ENCODE measurements around the gene SLC6A18.
"Not testable (repeated sequence)": the region's sequence is repeated elsewhere in the genome, so short reads cannot be mapped to it uniquely, and the experiment has no call there.

Gene SLC6A18

DNA sequence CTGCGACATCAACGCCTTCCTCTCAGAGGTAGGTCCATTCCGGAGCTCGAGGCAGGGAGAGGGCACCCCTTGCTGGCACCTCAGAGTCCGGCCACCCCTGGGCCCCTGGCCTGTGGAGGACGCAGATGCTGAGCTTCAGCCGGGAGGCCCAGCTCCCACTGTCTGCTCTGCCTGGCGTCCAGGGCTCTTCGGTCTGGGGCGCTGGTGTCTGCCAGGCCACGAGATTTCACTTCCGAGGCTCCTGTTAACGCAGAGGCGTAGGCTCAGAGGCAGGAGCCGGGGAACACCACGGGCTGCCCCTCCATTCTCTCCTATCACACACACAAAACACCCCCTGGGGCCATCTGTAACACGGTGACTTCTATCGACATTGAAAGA lies 8.3 kb upstream of the SLC6A18 start:
- DNase-seq: no peak

DNA sequence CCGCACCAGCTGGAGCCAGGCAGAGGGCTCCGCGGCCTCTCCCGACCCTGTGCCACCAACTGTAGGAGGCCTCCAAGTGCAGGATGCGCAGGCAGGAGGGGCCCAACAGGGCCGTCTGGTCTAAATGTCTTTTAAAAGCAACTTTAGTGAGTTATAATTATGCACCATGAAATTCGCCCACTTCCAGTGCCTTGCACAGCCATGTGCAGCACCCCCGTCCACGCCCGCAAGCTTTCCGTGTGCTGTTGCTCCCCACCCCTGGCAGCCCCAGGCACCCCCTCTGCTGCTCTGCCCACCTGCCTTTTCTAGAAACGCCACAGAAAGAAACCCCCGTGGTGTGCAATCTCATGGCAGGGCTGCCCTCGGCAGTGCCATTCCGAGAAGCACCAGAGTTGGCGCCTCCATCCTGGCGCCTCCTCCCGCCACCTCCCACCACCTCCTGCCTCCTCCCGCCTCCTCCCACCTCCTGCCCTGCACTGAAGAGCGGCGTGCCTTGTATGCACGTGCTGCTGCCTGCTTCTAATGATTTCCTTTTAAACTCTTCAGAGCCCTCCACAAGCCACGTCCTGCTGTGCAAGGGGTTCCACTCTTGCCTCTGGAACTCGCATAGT lies 7.5 kb upstream of the SLC6A18 start:
- DNase-seq: no peak

DNA sequence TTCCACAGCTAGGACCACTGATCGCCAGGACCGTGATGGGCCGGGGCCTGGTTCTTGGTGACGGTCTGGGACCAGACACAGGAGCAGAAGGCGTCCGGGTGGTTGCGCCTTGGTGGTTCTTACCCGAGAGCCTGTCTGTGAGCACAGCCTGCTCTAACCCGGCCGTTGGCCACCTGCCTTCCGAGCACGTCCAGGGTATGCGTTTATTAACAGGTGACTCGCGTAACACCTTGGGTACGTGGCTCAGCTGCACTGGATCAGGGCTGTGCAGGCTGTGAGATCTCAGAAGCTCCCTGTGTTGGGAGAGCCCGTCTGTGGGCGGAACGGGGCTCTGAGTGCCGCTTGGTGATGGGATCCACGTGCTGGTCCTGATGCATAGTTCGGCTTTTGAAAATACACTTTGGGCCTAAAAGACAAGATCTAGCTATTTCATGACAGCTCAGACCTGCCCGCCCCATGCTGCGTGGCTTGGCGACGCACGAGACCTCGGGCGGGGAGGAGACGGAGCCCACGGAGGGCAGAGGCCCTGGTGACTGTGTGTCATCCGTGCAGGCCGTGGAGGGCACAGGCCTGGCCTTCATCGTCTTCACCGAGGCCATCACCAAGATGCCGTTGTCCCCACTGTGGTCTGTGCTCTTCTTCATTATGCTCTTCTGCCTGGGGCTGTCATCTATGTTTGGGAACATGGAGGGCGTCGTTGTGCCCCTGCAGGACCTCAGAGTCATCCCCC lies 6.7 kb upstream of the SLC6A18 start:
- no peak for DNase-seq

DNA sequence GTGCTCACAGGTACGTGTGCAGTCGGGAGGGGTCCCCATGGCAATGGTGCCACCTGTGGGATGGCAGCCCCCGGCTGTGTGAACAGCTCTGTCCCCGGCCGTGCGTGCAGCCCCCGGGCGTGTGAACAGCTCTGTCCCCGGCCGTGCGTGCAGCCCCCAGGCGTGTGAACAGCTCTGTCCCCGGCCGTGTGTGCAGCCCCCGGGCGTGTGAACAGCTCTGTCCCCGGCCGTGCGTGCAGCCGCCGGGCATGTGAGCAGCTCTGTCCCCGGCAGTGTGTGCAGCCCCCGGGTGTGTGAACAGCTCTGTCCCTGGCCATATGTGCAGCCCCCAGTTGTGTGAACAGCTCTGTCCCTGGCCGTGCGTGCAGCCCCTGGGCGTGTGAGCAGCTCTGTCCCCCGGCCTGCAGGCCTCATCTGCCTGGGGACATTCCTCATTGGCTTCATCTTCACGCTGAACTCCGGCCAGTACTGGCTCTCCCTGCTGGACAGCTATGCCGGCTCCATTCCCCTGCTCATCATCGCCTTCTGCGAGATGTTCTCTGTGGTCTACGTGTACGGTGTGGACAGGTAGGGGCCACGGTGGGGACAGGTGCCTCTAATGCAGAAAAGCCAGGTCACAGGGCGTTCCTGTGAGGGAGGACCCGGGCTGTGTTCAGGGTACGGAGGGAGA lies 5.9 kb upstream of the SLC6A18 start:
- no peak for DNase-seq

DNA sequence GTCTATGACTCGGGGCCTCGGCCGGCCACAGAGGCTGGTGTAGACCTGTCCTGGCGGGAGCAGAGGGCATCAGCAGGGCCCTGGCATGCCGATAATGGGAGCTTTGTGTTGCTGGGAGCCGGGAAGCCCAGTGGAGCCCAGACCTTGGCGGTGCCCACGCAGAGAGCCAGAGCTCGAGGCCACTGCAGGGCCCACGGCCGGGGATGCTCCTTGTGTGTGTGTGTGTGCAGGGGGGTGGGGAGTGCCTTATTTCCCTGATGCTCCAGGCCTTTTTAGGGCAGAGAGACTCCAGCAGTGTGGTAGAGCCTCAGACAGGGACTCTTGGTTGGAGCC lies 5.4 kb upstream of the SLC6A18 start:
- no peak for DNase-seq

DNA sequence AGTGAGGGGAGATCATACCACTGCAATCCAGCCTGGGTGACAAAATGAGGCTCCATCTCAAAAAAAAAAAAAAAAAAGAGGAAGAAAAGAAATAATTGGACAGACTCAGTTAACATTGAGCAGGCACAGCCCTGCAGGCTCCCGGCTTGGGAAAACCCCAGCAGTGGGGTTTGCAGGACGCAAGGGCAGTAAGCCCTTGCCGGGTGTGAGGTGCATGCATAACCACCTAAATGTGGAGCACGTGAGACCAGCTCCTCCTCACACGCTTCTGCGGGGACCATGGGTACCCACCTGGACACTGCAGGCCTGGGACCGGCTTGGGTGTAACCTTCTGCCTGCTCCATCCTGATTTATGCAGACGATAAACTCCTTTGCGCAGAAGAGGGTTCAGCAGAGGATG lies 4.8 kb upstream of the SLC6A18 start:
- no peak for DNase-seq

DNA sequence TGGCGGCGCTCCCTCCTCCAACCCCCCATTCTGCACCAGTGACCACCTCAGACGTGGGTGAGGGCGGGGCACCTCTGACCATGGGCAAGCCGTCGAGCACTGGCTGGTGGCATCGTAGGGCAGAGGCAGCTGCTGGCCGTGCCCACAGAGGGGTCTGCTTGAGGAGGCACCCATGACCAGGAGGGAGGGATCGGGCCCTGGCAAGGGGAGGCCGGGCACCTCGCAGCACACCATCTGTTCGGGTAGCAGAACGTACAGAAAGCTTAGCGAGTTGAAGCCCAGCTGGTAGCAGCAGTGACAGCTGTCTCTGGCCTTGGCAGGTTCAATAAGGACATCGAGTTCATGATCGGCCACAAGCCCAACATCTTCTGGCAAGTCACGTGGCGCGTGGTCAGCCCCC lies 4.3 kb upstream of the SLC6A18 start:
- DNase-seq: no peak

DNA sequence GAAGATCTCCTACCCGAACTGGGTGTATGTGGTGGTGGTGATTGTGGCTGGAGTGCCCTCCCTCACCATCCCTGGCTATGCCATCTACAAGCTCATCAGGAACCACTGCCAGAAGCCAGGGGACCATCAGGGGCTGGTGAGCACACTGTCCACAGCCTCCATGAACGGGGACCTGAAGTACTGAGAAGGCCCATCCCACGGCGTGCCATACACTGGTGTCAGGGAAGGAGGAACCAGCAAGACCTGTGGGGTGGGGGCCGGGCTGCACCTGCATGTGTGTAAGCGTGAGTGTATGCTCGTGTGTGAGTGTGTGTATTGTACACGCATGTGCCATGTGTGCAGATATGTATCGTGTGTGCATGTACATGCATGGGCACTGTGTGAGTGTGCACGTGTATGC lies 3.5 kb upstream of the SLC6A18 start:
- no peak for DNase-seq

DNA sequence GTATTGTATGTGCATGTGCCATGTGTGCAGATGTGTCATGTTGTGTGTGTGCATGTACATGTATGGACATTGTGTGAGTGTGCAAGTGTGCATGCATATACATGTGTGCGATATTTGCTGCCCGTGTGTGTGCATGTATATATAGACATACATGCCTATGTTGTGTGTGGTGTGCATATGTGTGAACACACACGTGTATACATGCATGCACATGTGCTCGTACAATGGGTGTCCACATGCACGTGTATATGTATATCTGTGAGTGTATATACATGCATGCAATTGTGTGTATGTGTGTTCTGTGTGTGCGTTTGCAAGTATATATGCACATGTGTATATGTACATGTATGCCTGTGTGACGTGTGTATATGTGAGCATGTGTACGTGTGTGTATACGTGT lies 3.0 kb upstream of the SLC6A18 start:
- DNase-seq: no peak

DNA sequence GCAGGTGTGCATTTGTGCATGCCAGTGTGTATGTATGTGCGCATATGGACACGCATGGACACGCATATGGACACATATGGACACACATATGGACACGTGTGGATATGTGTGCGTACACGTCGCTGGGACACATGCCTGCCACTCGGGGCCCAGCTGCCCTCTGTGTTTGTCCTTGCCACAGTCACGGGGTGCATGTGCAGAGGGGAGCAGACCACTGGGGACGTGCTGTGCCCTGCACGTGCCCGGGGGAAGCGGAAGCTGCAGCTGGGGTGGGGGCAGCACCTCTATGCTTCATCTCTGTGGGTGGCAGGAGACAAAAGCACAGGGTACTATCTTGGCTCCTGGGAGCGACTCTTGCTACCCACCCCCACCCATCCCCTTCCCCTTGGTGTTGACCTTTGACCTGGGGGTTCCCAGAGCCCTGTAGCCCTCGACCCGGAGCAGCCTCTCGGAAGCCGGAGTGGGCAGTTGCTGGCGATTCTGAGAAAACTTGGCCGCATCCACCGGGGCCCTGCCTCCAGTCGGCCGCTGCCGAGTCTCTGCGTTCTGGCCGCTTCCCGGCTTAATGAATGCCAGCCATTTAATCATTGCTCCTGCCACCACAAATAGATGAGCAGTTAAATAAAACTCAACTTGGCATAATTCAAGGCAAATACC lies 2.4 kb upstream of the SLC6A18 start:
- no peak for DNase-seq

DNA sequence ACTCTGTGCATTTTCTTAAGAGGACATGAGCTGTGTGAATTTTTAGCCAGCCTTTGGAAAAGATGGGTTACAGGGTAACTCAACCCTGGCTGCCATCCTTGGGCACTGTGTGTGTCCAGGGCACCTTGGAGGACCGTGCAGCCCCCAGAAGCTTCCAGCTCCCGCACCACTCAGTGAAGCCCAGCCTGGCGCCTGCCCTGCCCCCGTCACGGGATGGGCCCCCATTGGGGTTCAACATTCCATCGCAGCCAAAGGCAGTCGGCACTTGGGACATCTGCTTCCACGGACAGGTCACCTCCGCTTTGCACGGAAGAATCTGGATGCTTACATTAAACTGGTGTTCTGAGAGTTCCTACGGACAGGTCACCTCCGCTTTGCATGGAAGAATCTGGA lies 1.9 kb upstream of the SLC6A18 start:
- DNase-seq: no peak

DNA sequence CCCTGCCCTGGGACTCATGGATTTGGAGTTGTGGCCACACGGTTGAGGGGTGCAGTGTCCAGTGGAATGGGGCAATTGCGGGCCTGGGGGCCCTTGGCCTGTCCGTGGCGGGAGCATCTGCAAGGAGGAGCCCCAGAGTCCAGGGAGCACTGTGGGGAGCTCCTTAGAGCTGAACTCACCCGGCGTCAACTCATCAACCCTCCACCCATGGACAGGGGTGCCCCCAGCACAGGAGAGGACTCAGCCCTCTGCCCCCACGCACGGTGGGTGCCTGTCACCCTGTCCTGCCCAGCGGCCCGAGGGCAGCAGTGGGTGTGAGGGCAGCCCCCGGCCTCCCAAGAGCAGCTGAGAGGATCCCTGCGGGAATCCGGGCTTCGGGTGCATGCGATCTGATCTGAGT lies 550 bp upstream of the SLC6A18 start:
- no peak for DNase-seq

DNA sequence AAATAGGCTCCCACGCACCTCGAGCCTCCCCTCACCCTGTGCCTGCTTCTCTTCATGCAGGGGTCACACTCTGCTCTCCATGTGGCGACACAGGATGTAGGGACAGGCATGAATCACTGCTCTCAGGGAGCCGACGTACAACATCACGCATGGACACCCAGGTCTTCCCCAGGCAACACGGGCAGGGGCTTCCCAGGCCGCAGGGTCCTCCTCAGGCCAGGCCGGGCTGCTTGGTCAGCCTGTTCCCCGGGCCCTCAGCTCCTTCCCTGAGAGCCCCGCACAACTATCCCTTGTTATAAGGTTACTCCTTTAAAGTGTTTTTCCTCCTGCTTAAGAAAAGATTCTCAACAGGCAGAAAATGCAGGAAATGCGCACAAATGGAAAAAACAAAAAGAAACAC lies 1.1 kb downstream of the SLC6A18 start:
- DNase-seq: no peak

DNA sequence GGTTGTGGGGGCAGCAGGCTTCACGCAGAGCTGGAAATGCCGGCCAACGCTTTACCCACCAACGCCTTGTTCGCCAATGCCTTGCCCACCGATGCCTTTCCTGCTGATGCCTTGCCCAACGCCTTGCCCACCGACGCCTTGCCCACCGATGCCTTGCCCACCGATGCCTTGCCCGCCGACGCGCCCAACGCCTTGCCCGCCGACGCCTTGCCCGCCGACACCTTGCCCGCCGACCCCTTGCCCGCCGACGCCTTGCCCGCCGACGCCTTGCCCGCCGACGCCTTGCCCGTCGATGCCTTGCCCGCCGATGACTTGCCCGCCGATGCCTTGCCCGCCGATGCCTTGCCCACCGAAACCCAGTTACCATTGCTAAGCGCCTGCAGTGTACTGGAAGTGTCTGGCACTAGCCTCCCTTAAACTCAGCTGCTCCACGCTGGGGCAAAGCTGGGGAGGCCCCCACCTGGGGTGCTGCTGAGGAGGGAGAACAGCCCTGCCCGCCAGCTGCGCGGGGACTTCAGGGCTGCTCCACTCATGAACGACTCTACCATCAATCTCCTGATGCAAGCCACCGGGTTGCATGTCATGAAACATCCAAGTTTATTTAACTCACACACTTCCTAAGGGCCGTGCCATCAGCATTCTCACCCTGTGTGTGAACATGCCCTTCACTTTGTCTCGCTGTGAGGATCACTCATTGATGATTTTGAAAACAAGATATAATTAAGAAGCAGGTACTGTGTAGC lies 1.8 kb downstream of the SLC6A18 start:
- DNase-seq: no peak

DNA sequence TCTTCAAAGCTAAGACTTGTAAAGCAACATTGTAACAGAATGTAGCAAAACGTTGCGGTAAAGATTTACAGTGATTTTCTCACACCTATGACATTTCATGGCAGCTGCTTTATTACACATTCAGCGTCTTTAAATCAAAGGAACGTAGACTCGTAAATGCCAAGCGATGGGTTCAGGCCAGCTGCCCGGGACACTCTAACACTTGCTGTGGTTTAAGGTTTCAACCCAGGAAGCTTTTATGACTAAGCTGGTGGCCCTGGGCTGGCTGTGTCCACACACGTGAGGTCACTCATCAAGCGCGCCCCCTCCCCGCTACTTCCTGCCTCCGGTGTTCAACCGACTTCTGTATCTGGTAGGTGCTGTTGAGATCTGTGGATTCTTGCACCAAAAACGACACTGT lies 2.5 kb downstream of the SLC6A18 start:
- DNase-seq: no peak

DNA sequence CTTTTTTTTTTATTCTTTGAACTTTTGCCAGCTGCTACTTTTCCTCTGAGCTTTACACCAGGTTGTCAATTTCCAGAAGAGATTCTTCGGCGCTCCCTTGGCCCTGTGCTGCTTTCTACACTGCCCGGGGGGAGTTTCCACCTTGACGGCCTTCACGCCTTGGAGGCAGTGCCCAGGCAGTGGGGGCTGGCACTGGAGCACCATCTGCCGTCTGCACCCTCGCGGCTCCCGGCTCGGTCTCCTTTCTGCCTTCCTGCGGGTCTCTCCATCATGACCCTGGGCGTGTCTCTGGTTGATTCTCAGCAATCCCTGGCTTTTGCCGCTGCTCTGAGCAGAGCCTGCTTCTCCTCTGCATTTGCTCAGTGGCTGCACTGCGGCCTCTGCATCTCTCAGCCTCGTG lies 2.9 kb downstream of the SLC6A18 start:
- DNase-seq: no peak

DNA sequence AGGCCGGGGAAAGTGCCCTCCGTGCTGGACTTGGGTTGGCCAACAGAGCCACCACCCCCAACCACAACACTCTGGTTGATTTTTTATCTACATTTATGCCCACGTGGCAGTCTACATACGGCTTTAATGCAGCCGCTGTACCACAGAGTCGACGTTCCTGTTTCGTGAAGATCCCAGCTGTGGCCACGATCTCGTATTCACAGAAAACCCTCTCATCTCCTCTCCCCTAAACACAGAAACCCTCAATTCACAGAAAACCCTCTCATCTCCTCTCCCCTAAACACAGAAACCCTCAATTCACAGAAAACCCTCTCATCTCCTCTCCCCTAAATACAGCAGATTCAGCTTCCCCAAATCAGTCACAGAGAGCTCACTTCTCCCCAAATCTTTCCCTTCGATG lies 3.8 kb downstream of the SLC6A18 start:
- DNase-seq: not testable (repeated sequence)

DNA sequence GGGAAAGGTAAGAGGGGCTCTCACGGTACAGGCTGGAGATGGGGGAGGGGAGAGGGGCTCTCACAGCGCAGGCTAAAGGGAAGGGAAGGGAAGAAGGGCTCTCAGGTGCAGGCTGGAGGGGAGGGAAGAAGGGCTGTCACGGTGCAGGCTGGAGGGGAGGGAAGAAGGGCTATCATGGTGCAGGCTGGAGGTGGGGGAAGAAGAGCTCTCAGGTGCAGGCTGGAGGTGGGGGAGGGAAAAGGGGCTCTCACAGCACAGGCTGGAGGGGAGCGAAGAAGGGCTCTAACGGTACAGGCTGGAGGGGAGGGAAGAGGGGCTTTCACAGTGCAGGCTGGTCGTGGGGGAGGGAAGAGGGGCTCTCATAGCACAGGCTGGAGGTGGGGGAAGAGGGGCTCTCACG lies 4.6 kb downstream of the SLC6A18 start:
- DNase-seq: no peak

DNA sequence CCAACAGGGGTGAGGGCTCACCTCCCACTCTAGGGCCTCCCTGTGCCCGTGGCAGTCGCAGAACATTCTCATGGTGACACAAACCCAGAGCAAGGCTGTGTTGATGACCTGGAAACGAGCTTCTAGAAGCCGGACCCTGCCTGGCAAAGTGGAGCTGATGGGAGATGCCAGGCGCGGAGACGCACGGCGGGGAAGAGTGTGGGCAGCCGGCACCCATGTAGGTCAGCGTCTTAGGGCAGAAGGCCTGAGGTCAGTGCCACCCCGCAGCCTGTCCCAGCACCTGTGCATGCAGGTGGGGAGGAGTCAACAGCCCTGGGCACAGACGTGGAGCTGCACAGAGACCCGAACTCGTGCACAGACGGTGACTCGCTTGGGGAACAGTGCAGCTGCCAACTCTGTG lies 5.4 kb downstream of the SLC6A18 start:
- no peak for DNase-seq

DNA sequence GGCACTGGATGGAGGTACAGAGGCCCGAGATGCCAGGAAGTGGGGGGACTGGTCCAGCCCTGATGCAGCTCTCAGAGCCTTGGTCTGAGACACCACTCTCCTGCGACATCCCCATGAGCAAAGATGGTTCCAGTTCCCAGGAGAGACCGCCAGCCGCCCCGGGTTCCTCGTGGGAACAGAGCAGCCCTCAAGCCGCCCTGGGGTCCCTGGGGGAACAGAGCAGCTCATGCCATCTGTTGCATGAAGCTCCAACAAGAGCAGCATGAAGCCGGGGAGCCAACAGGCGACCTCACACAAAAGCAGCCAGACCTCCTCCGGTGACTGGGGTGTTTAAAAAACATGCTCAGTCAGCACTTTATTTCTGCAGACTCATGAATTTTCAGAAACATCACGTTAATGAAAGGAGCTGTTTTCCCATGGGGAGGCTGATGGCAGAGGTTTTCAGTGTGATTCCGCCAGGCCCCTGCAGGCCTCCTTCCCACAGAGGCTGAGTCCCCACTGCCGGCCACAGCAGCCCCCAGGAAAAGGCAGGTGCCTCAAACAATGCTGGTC lies 6.2 kb downstream of the SLC6A18 start:
- no peak for DNase-seq

DNA sequence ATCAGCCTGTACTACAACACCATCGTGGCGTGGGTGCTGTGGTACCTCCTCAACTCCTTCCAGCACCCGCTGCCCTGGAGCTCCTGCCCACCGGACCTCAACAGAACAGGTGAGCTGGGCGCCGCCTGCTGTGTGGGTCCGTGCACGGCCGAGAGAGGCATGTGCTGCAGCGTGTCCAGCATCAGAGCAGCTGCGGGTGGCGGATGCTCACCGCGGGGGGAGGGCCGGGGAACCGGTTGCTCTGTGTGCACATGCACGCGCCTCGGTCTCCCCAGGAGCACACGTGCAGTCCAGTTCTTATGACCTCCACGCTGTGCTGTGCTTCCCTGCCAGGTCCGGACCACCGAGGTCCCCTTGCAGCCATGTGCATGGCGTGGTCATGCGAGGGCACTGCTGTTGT lies 7.6 kb downstream of the SLC6A18 start:
- no peak for DNase-seq

DNA sequence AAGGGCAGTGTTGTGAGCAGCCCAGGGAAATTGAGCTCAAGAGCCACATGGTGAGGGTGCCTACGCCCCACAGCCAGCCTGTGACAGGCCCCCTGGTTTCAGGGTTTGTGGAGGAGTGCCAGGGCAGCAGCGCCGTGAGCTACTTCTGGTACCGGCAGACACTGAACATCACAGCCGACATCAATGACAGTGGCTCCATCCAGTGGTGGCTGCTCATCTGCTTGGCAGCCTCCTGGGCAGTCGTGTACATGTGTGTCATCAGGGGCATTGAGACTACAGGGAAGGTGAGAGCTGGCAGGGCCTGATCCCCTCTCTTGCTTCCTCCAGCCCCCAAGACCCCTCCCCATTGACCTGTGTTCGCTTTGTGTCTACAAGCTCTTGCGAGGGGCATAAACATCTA lies 10.2 kb downstream of the SLC6A18 start:
- no peak for DNase-seq

DNA sequence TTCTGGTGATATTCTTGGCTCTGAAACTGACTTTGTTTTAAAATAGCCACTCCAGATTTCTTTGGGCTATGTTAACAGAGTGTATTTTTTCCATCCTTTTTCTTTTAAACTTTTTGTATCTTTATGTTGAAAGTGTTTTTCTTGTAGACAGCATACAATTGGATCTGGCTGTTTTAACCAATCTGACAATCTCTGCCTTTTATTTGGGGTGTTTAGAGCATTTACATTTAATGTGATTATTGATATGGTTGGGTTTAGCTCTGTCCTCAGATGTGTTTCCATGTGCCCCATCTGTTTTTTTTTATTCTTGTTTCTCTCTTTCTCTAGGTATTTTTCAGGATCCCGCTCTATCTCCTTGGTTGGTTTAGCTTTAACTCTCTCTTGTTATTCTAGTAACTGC lies 10.7 kb downstream of the SLC6A18 start:
- no peak for DNase-seq

All from T-helper 9 cell (primary cell).